H1 (cell line): ENCODE data around the gene SH3RF3. TPM values are rescaled to one million over a fixed set of nuclear protein-coding genes. Genes with fewer than 3 reads are reported as not detected.

Experiments used
- CTCF ChIA-PET: fragments of 300-600 bp; sonication (Branson Sonifier 250); formaldehyde crosslinking; loops from one replicate; lab custom pipeline; 2021; ENCODE audit not compliant: partially characterized antibody; lab: Charles Lee
- POLR2A ChIA-PET: fragments of 300-600 bp; sonication (Branson Sonifier 250); formaldehyde crosslinking; loops from one replicate; lab custom pipeline; 2021; ENCODE audit warnings: inconsistent platforms; ENCODE audit not compliant: partially characterized antibody; lab: Charles Lee
- DNase-seq, 2 experiments: peaks; one replicate each; pipeline versions ENCODE4 v3.0.0 to v3.0.0-alpha.2; 2010 to 2022; ENCODE audit warnings: low spot score in 2 of 2, low read depth in 1 of 2, mixed read lengths in 1 of 2
- FAIRE-seq: peaks from 2 replicates; lab custom pipeline; 2011; peaks lifted over from hg19 to GRCh38; lab: Jason Lieb, UNC
- H2AFZ ChIP-seq: 2 replicates; pipeline ENCODE4 v1.8.1; 2012; ENCODE audit warnings: low read length, inconsistent platforms
- H2AK5ac ChIP-seq: 2 replicates; pipeline ENCODE4 v1.6.1; 2013; ENCODE audit warnings: low read depth, low read length
- H2BK120ac ChIP-seq: replicated peaks from 2 replicates; pipeline ENCODE3; 2013; ENCODE audit warnings: low read depth, low read length, inconsistent platforms
- H2BK12ac ChIP-seq: 2 replicates; pipeline ENCODE4 v1.6.1; 2013; ENCODE audit warnings: low read depth, low read length
- H2BK15ac ChIP-seq: 2 replicates; pipeline ENCODE4 v1.6.1; 2013; ENCODE audit warnings: low read length
- H2BK20ac ChIP-seq: 2 replicates; pipeline ENCODE4 v1.6.1; 2013; ENCODE audit warnings: low read length
- H2BK5ac ChIP-seq: 2 replicates; pipeline ENCODE4 v1.6.1; 2013; ENCODE audit warnings: low read depth, low read length
- H3K14ac ChIP-seq: 2 replicates; pipeline ENCODE4 v1.6.1; 2013; ENCODE audit warnings: inconsistent platforms; ENCODE audit not compliant: insufficient read length
- H3K18ac ChIP-seq: 2 replicates; pipeline ENCODE4 v1.6.1; 2013; ENCODE audit warnings: low read length; ENCODE audit errors: extremely low read depth
- H3K23ac ChIP-seq: 2 replicates; pipeline ENCODE4 v1.6.1; 2013; ENCODE audit warnings: inconsistent platforms; ENCODE audit not compliant: insufficient read length
- H3K23me2 ChIP-seq: 2 replicates; pipeline ENCODE4 v1.6.1; 2013; ENCODE audit warnings: low read depth, low read length
- H3K27ac ChIP-seq: 2 replicates; pipeline ENCODE4 v1.6.1; 2011; ENCODE audit warnings: low read depth, low read length, inconsistent platforms
- H3K27me3 ChIP-seq, 4 experiments: replicated peaks in 1 of 4; 1 replicate in 1 of 4; 2 replicates in 3 of 4; pipeline versions ENCODE4 v1.6.1 to v1.8.1; 2011 to 2013; ENCODE audit warnings: low read length in 3 of 4, mild to moderate bottlenecking in 3 of 4, inconsistent platforms in 2 of 4, mixed read lengths in 2 of 4, moderate library complexity in 1 of 4; ENCODE audit not compliant: control insufficient read depth in 3 of 4, insufficient read depth in 3 of 4; ENCODE audit errors: extremely low read depth in 1 of 4
- H3K36me3 ChIP-seq, 4 experiments: 2 replicates each; pipeline versions ENCODE4 v1.6.1 to v1.8.1; 2011 to 2013; ENCODE audit warnings: mild to moderate bottlenecking in 4 of 4, low read length in 3 of 4, moderate library complexity in 2 of 4, control low read depth in 1 of 4, inconsistent platforms in 1 of 4; ENCODE audit not compliant: insufficient read depth in 4 of 4, control insufficient read depth in 2 of 4
- H3K4ac ChIP-seq: replicated peaks from 2 replicates; pipeline ENCODE3; 2013; ENCODE audit warnings: low read length, low read depth, mixed read lengths, inconsistent platforms; ENCODE audit not compliant: insufficient read length
- H3K4me1 ChIP-seq, 4 experiments: replicated peaks in 1 of 4; 1 replicate in 1 of 4; 2 replicates in 3 of 4; pipeline versions ENCODE4 v1.6.1 to v1.8.1; 2011 to 2013; ENCODE audit warnings: low read length in 3 of 4, inconsistent platforms in 2 of 4, mixed read lengths in 1 of 4; ENCODE audit not compliant: insufficient read depth in 4 of 4, control insufficient read depth in 3 of 4
- H3K4me2 ChIP-seq, 2 experiments: 2 replicates each; pipeline versions ENCODE4 v1.6.1 to v1.8.1; 2011 to 2013; ENCODE audit warnings: low read depth in 2 of 2, low read length in 2 of 2, control low read depth in 1 of 2, inconsistent platforms in 1 of 2, mild to moderate bottlenecking in 1 of 2; ENCODE audit not compliant: insufficient read depth in 1 of 2
- H3K4me3 ChIP-seq, 4 experiments: fragments of 200-600, 300-600 bp in 1 of 4; sonication (generic), shearing (Covaris generic), sonication (Bioruptor Twin) in 1 of 4; 2 replicates each; pipeline versions ENCODE4 v1.5.1 to v1.8.1; 2011 to 2016; ENCODE audit warnings: low read length in 4 of 4, low read depth in 3 of 4, control low read depth in 2 of 4, inconsistent platforms in 2 of 4, mild to moderate bottlenecking in 2 of 4, mixed read lengths in 1 of 4, moderate library complexity in 1 of 4; ENCODE audit not compliant: insufficient read depth in 2 of 4; ENCODE audit errors: extremely low read depth in 1 of 4
- H3K56ac ChIP-seq: replicated peaks from 2 replicates; pipeline ENCODE3; 2013; ENCODE audit warnings: low read depth, mild to moderate bottlenecking, mixed read lengths, low read length, inconsistent platforms; ENCODE audit not compliant: insufficient read length
- H3K79me1 ChIP-seq: 2 replicates; pipeline ENCODE4 v1.6.1; 2013; ENCODE audit warnings: low read depth, low read length, control low read depth
- H3K79me2 ChIP-seq, 2 experiments: 2 replicates each; pipeline versions ENCODE4 v1.6.1 to v1.8.1; 2012 to 2013; ENCODE audit warnings: low read length in 2 of 2, mild to moderate bottlenecking in 2 of 2, inconsistent platforms in 1 of 2; ENCODE audit not compliant: insufficient read depth in 2 of 2, control insufficient read depth in 1 of 2
- H3K9ac ChIP-seq, 4 experiments: replicated peaks in 1 of 4; 1 replicate in 1 of 4; 2 replicates in 3 of 4; pipeline versions ENCODE4 v1.6.1 to v1.8.1; 2011 to 2013; ENCODE audit warnings: low read depth in 3 of 4, low read length in 3 of 4, control low read depth in 2 of 4, mild to moderate bottlenecking in 2 of 4, moderate library complexity in 2 of 4, inconsistent platforms in 1 of 4; ENCODE audit errors: extremely low read depth in 1 of 4
- H3K9me3 ChIP-seq, 2 experiments: 2 replicates each; pipeline versions ENCODE4 v1.6.1 to v1.8.1; 2012 to 2013; ENCODE audit warnings: mild to moderate bottlenecking in 2 of 2, moderate library complexity in 2 of 2, control low read depth in 1 of 2, inconsistent platforms in 1 of 2, low read depth in 1 of 2, low read length in 1 of 2, mixed read lengths in 1 of 2; ENCODE audit not compliant: insufficient read depth in 2 of 2
- H4K20me1 ChIP-seq, 2 experiments: replicated peaks in 1 of 2; 2 replicates each; pipeline versions ENCODE3 to v1.8.1; 2011 to 2013; ENCODE audit warnings: inconsistent platforms in 2 of 2, low read length in 2 of 2, mild to moderate bottlenecking in 1 of 2; ENCODE audit not compliant: insufficient read depth in 2 of 2, control insufficient read depth in 1 of 2
- H4K5ac ChIP-seq: 2 replicates; pipeline ENCODE4 v1.6.1; 2013; ENCODE audit warnings: low read length, low read depth, mixed read lengths, inconsistent platforms; ENCODE audit not compliant: insufficient read length
- H4K8ac ChIP-seq: 2 replicates; pipeline ENCODE4 v1.8.0; 2013; ENCODE audit warnings: mild to moderate bottlenecking, moderate library complexity, low read length, inconsistent platforms; ENCODE audit not compliant: insufficient read depth; ENCODE audit errors: extremely low read depth
- H4K91ac ChIP-seq: replicated peaks from 2 replicates; pipeline ENCODE3; 2013; ENCODE audit warnings: low read length, mixed read lengths, inconsistent platforms; ENCODE audit not compliant: insufficient read length
- CREB1 ChIP-seq: IDR thresholded peaks from 2 replicates; pipeline ENCODE4 v1.6.1; 2012; ENCODE audit warnings: inconsistent platforms
- EP300 ChIP-seq, 2 experiments: IDR thresholded peaks; 1 replicate in 1 of 2; 2 replicates in 1 of 2; pipeline ENCODE4 v1.6.1; 2011 to 2012; ENCODE audit warnings: low read depth in 2 of 2, low read length in 2 of 2, mild to moderate bottlenecking in 2 of 2, borderline replicate concordance in 1 of 2, inconsistent platforms in 1 of 2, moderate library complexity in 1 of 2
- PHF8 ChIP-seq: fragments of 200-600 bp; sonication (generic); conservative IDR thresholded peaks from 2 replicates; pipeline ENCODE4 v1.7.1; 2012; ENCODE audit warnings: low read depth, mild to moderate bottlenecking, inconsistent platforms, low read length, moderate library complexity
- RXRA ChIP-seq: IDR thresholded peaks from 2 replicates; pipeline ENCODE4 v1.6.1; 2011; ENCODE audit warnings: low read depth, mild to moderate bottlenecking, low read length, moderate library complexity; ENCODE audit not compliant: insufficient read depth
- SRF ChIP-seq: IDR thresholded peaks from 2 replicates; pipeline ENCODE4 v1.6.1; 2011; ENCODE audit warnings: mild to moderate bottlenecking, low read depth, low read length, moderate library complexity
- TAF1 ChIP-seq: IDR thresholded peaks from 2 replicates; pipeline ENCODE4 v1.6.1; 2011; ENCODE audit warnings: mild to moderate bottlenecking, low read depth, low read length
- TBP ChIP-seq: IDR thresholded peaks from 2 replicates; pipeline ENCODE4 v1.6.1; 2011; ENCODE audit warnings: low read depth, low read length, improper control_type of control experiment
- WGBS, 2 experiments: shearing (Covaris generic) in 1 of 2; methylation state at CpG; one replicate each; pipeline versions ENCODE4 v1.1.6 to v1.1.7; 2013 to 2015; ENCODE audit warnings: low lambda C conversion rate in 2 of 2, mixed read lengths in 2 of 2, inconsistent platforms in 1 of 2, low coverage in 1 of 2, missing lambda C conversion rate in 1 of 2; ENCODE audit not compliant: insufficient replicate concordance in 2 of 2, insufficient coverage in 1 of 2, insufficient read length in 1 of 2; ENCODE audit errors: extremely low coverage in 1 of 2, missing lambda C conversion rate in 1 of 2; 5-methylcytosine and 5-hydroxymethylcytosine counted together
- polyA plus RNA-seq, 7 experiments: library from polyadenylated mRNA; depleted of rRNA in 3 of 7; stranded (reverse) in 5 of 7; unstranded in 2 of 7; fragments of >200 nt in 5 of 7; fragments of 200-250 nt in 2 of 7; gene quantifications; 1 replicate in 5 of 7; 2 replicates in 1 of 7; 4 replicates in 1 of 7; pipeline versions ENCODE4 v1.2.1 to v1.2.3, GENCODE V29; 2011 to 2013; ENCODE audit warnings: missing spikeins in 2 of 7, mixed read lengths in 2 of 7
- total RNA-seq: library from RNA; stranded (reverse); fragmentation: NEBNext Ultra II Directional; extraction: Animal tissue kit (Norgen Biotek cat#: 25700); gene quantifications from 2 replicates; pipeline ENCODE4 v1.2.1, GENCODE V29; 2021

Gene SH3RF3
- total and polyA plus RNA-seq, 2 of the 8 experiments (the other 6 are each of a cell fraction or from before 2014, with no cell fraction given) = 0.11 to 0.65 TPM

- Histone ChIP-seq H3K27me3 (no peaks in the 10 kb centered on the region), H3K79me2 (no peaks in the 10 kb centered on the region), H3K27ac (no peak overlapping the region), H2BK12ac (no peak overlapping the region), H3K14ac (no peak overlapping the region), H3K23me2 (no peaks in the 10 kb centered on the region; the same call in 1 of the 2 replicates), H3K4me2 (no peak overlapping the region), H3K18ac (no peak overlapping the region), H3K23ac (no peak overlapping the region), H2BK5ac (no peak overlapping the region), H2BK15ac (no peak overlapping the region), H3K56ac (no peak overlapping the region), H3K9me3 (peaks cover 5% of the 10 kb centered on the region in 2 experiments), H2BK120ac (no peak overlapping the region), H3K4ac (no peak overlapping the region), H3K9ac (no peak overlapping the region), H3K36me3 (no peaks in the 10 kb centered on the region), H3K79me1 (no peaks in the 10 kb centered on the region), H4K8ac (no peak overlapping the region), H3K4me3 (no peak overlapping the region), H2AK5ac (no peak overlapping the region), H2BK20ac (no peak overlapping the region), H4K5ac (no peak overlapping the region), H3K4me1 (peaks cover 0 to 3% (median 0%) of the 10 kb centered on the region in 4 experiments; a peak in 1 of 7 replicates), H2AFZ (no peak overlapping the region), H4K20me1 (no peaks in the 10 kb centered on the region), H4K91ac (no peak overlapping the region)
- FAIRE-seq (no peak), DNase-seq (no peak)
- ChIA-PET POLR2A (no interaction called here), CTCF (interaction anchor here (0.6 to 2.2 kb wide), 3 partner anchors 11 to 190 kb away, joined by 3 to 9 read pairs (median 3); no protein-coding TSS in a partner anchor)
- 85% methylated on average over 9 of the region's 9 CpGs; no CpG with 5 or more reads in 1 of the 2 experiments for WGBS, 2 experiments
- TF ChIP-seq PHF8 (no peak), TAF1 (no peak), CREB1 (no peak), SRF (no peak), TBP (no peak), RXRA (no peak), EP300 (IDR thresholded peaks at IDR 0.05; ENCODE audit: borderline replicate concordance in 1 of 2, low read depth in 2 of 2, low read length in 2 of 2) (no peak)
Observed at GRCh38 chr2:109344270-109344805, 215.3 kb downstream of the SH3RF3 start.
